K562 (cell line): ENCODE data around the gene PTPN9. TPM values are rescaled to one million over a fixed set of nuclear protein-coding genes. Genes with fewer than 3 reads are reported as not detected.

ENCODE experiments used
- ATAC-seq: fragments of 200-7000 bp; cut with Tn5 transposase; 3 replicates; pipeline ENCODE4 v1.9.1; 2020; ENCODE audit warnings: moderate library complexity
- BruUV-seq: library from RNA; stranded (reverse); fragments of 400-500 nt; replicated peaks from 2 replicates; lab custom pipeline; 2021; lab: Mats Ljungman, UMichigan
- CTCF ChIA-PET: fragments of 300-600 bp; formaldehyde crosslinking; extraction: SDS; loops from one replicate; lab custom pipeline; 2021; ENCODE audit warnings: low intra/inter-chr PET ratio; lab: Yijun Ruan, JAX
- POLR2A ChIA-PET: fragments of 300-600, 350-650 bp; sonication (Branson Sonifier 250); formaldehyde crosslinking; extraction: SDS; loops from one replicate; lab custom pipeline; 2021; ENCODE audit warnings: antibody characterized with exemption, inconsistent platforms; lab: Yijun Ruan, JAX
- DNase-seq, 4 experiments: peaks; one replicate each; pipeline versions ENCODE4 v3.0.0 to v3.0.0-alpha.2; 2011 to 2018; ENCODE audit warnings: low spot score in 3 of 4, mixed read lengths in 3 of 4; ENCODE audit errors: extremely low read depth in 1 of 4
- FAIRE-seq: peaks from 2 replicates; lab custom pipeline; 2011; peaks lifted over from hg19 to GRCh38; lab: Jason Lieb, UNC
- H2AFZ ChIP-seq: 2 replicates; pipeline ENCODE4 v1.6.0; 2011; ENCODE audit warnings: low read depth, low read length, control low read depth, inconsistent platforms
- H3K27ac ChIP-seq: fragments of 200-600 bp; 3 replicates; pipeline ENCODE4 v1.8.0; 2011; ENCODE audit warnings: low read depth, mild to moderate bottlenecking, control low read depth, inconsistent platforms, low read length, moderate library complexity, mixed read lengths; ENCODE audit errors: extremely low read depth
- H3K27me3 ChIP-seq, 2 experiments: fragments of 300-600 bp in 1 of 2; 2 replicates in 1 of 2; 3 replicates in 1 of 2; pipeline versions ENCODE4 v1.6.0 to v1.8.0; 2011; ENCODE audit warnings: inconsistent platforms in 2 of 2, low read length in 2 of 2, mild to moderate bottlenecking in 1 of 2, mixed read lengths in 1 of 2, moderate library complexity in 1 of 2; ENCODE audit not compliant: control insufficient read depth in 2 of 2, insufficient read depth in 2 of 2
- H3K36me3 ChIP-seq: fragments of 300-600 bp; 3 replicates; pipeline ENCODE4 v1.8.0; 2011; ENCODE audit warnings: mild to moderate bottlenecking, low read length, inconsistent platforms; ENCODE audit not compliant: control insufficient read depth, insufficient read depth
- H3K4me1 ChIP-seq, 2 experiments: fragments of 200-600 bp in 1 of 2; replicated peaks in 1 of 2; 2 replicates in 1 of 2; 3 replicates in 1 of 2; pipeline versions ENCODE4 v1.5.1 to v1.8.0; 2011; ENCODE audit warnings: inconsistent platforms in 2 of 2, low read length in 2 of 2, mild to moderate bottlenecking in 1 of 2, mixed read lengths in 1 of 2, moderate library complexity in 1 of 2; ENCODE audit not compliant: control insufficient read depth in 2 of 2, insufficient read depth in 2 of 2
- H3K4me2 ChIP-seq: 2 replicates; pipeline ENCODE4 v1.6.1; 2011; ENCODE audit warnings: low read length, control low read depth, inconsistent platforms, mixed read lengths; ENCODE audit not compliant: insufficient read depth
- H3K4me3 ChIP-seq: fragments of 200-600 bp; sonication (generic), shearing (Covaris generic); 2 replicates; pipeline ENCODE4 v1.5.1; 2016; ENCODE audit warnings: control low read depth, inconsistent platforms
- H3K79me2 ChIP-seq: fragments of 200-600 bp; 3 replicates; pipeline ENCODE4 v1.8.0; 2011; ENCODE audit warnings: low read length, inconsistent platforms; ENCODE audit not compliant: control insufficient read depth, insufficient read depth
- H3K9ac ChIP-seq, 2 experiments: 2 replicates each; pipeline versions ENCODE4 v1.6.0 to v1.6.1; 2011; ENCODE audit warnings: low read depth in 2 of 2, low read length in 2 of 2, control low read depth in 1 of 2, inconsistent platforms in 1 of 2, mild to moderate bottlenecking in 1 of 2, mixed read lengths in 1 of 2; ENCODE audit not compliant: insufficient read depth in 1 of 2
- H3K9me1 ChIP-seq: one replicate; pipeline ENCODE4 v1.6.0; 2011; ENCODE audit warnings: inconsistent platforms, mild to moderate bottlenecking, low read length, moderate library complexity; ENCODE audit not compliant: control insufficient read depth, insufficient read depth
- H3K9me3 ChIP-seq: replicated peaks from 2 replicates; pipeline ENCODE4 v1.5.1; 2011; ENCODE audit warnings: low read depth, low read length, inconsistent platforms; ENCODE audit not compliant: control insufficient read depth, insufficient read depth
- H4K20me1 ChIP-seq: replicated peaks from 2 replicates; pipeline ENCODE4 v1.6.1; 2011; ENCODE audit warnings: low read length, inconsistent platforms, mixed read lengths; ENCODE audit not compliant: control insufficient read depth, insufficient read depth
- ATF3 ChIP-seq, 2 experiments: fragments of 450-650 bp in 1 of 2; sonication (generic) in 1 of 2; formaldehyde crosslinking in 1 of 2; IDR thresholded peaks in 1 of 2; conservative IDR thresholded peaks in 1 of 2; 2 replicates each; pipeline versions ENCODE4 v1.6.1 to v1.8.1; 2016 to 2023; ENCODE audit warnings: mild to moderate bottlenecking in 2 of 2, moderate library complexity in 2 of 2, inconsistent platforms in 1 of 2, missing genetic modification reagents in 1 of 2
- CTCFL ChIP-seq: IDR thresholded peaks from 2 replicates; pipeline ENCODE4 v1.6.1; 2011; ENCODE audit warnings: borderline replicate concordance, low read depth, mild to moderate bottlenecking, moderate library complexity, low read length; ENCODE audit not compliant: insufficient read depth, poor library complexity, severe bottlenecking
- ETV1 ChIP-seq: fragments of 450-650 bp; conservative IDR thresholded peaks from 2 replicates; pipeline ENCODE4 v1.6.1; 2016; ENCODE audit warnings: missing genetic modification characterization, control low read depth, low read depth, missing compliant biosample characterization
- GABPA ChIP-seq: fragments of 200-800 bp; sonication (Bioruptor generic); conservative IDR thresholded peaks from 2 replicates; pipeline ENCODE4 v1.6.1; 2016; ENCODE audit warnings: low read depth, missing genetic modification characterization, missing compliant biosample characterization
- HDAC1 ChIP-seq, 2 experiments: fragments of 450-650 bp; IDR thresholded peaks; 2 replicates each; pipeline ENCODE4 v1.6.1; 2016 to 2017; ENCODE audit warnings: inconsistent platforms in 1 of 2, mild to moderate bottlenecking in 1 of 2, moderate library complexity in 1 of 2
- HDGF ChIP-seq: fragments of 450-650 bp; IDR thresholded peaks from 2 replicates; pipeline ENCODE4 v1.6.1; 2016
- HNRNPLL ChIP-seq: fragments of 200-400 bp; formaldehyde crosslinking; IDR thresholded peaks from 2 replicates; pipeline ENCODE4 v1.6.1; 2017; ENCODE audit warnings: low read length, low read depth, mild to moderate bottlenecking; ENCODE audit not compliant: poor library complexity, severe bottlenecking
- KLF1 ChIP-seq: fragments of 450-650 bp; IDR thresholded peaks from 2 replicates; pipeline ENCODE4 v1.6.1; 2016; ENCODE audit warnings: missing genetic modification characterization, missing compliant biosample characterization
- SREBF2 ChIP-seq: sonication (generic); formaldehyde crosslinking; IDR thresholded peaks from 2 replicates; pipeline ENCODE4 v1.4.0; 2020; ENCODE audit warnings: mild to moderate bottlenecking, missing genetic modification reagents
- WHSC1 ChIP-seq: IDR thresholded peaks from one replicate; pipeline ENCODE4 v1.6.1; 2012; ENCODE audit warnings: low read length, control low read depth, inconsistent platforms
- ZBTB1 ChIP-seq: sonication (generic); formaldehyde crosslinking; IDR thresholded peaks from 2 replicates; pipeline ENCODE4 v1.8.1; 2023; ENCODE audit warnings: missing genetic modification reagents, low read depth, mild to moderate bottlenecking, borderline replicate concordance
- ZNF507 ChIP-seq: conservative IDR thresholded peaks from 2 replicates; pipeline ENCODE4 v1.6.1; 2017; ENCODE audit warnings: missing genetic modification characterization, missing compliant biosample characterization
- ZNF551 ChIP-seq: fragments of 250-450 bp; sonication (Bioruptor Pico); IDR thresholded peaks from 2 replicates; pipeline ENCODE4 v1.5.0; 2021; ENCODE audit warnings: mild to moderate bottlenecking, moderate library complexity
- ZZZ3 ChIP-seq: fragments of 450-650 bp; IDR thresholded peaks from 2 replicates; pipeline ENCODE4 v1.6.1; 2016; ENCODE audit warnings: antibody characterized with exemption, mild to moderate bottlenecking, moderate library complexity
- WGBS: fragments of 100-300 bp; shearing (Covaris generic); methylation state at CpG from one replicate; pipeline ENCODE4 v1.1.6; 2016; ENCODE audit warnings: low coverage, mixed read lengths; ENCODE audit not compliant: insufficient coverage; ENCODE audit errors: missing lambda C conversion rate; 5-methylcytosine and 5-hydroxymethylcytosine counted together
- in situ Hi-C: fragments of 300-500 bp; cut with MboI; formaldehyde crosslinking; loops from 4 replicates; pipeline ENCODE4 v1.15.0; 2018; ENCODE audit warnings: inconsistent platforms, mixed read lengths
- intact Hi-C: fragments of 100-400 bp; cut with micrococcal nuclease; formaldehyde crosslinking; loops from 2 replicates; pipeline ENCODE4 v1.14.2; 2022
- polyA plus RNA-seq, 8 experiments: library from polyadenylated mRNA; depleted of rRNA in 4 of 8; stranded (reverse) in 5 of 8; unstranded in 3 of 8; fragments of >200 nt; fragmentation: Nextera tagmentation in 2 of 8; fragmentation: Illumina TruSeq in 1 of 8; extraction: Ambion mirVana in 2 of 8; extraction: Trizol in 1 of 8; gene quantifications; 2 replicates each; pipeline versions ENCODE4 v1.2.1 to v1.2.3, GENCODE V29; 2011 to 2014; ENCODE audit warnings: inconsistent platforms in 1 of 8, missing spikeins in 1 of 8
- total RNA-seq, 7 experiments: library from RNA; depleted of rRNA in 6 of 7; stranded (reverse); fragments of >200 nt in 6 of 7; fragmentation: Illumina TruSeq in 2 of 7; extraction: Trizol in 2 of 7; gene quantifications; 2 replicates each; pipeline versions ENCODE4 v1.2.1 to v1.2.3, GENCODE V29; 2011 to 2021; ENCODE audit warnings: low replicate concordance in 1 of 7
- TF ChIP-seq, protein P1 (sequence below): sonication (generic); formaldehyde crosslinking; IDR thresholded peaks from 2 replicates; pipeline ENCODE4 v1.8.1; 2022; ENCODE audit warnings: missing genetic modification reagents

Gene PTPN9
- total and polyA plus RNA-seq, 9 of the 15 experiments (the other 6 are each of a cell fraction or from before 2014, with no cell fraction given) = 5.0 to 24.0 (median 14.2) TPM

DNA sequence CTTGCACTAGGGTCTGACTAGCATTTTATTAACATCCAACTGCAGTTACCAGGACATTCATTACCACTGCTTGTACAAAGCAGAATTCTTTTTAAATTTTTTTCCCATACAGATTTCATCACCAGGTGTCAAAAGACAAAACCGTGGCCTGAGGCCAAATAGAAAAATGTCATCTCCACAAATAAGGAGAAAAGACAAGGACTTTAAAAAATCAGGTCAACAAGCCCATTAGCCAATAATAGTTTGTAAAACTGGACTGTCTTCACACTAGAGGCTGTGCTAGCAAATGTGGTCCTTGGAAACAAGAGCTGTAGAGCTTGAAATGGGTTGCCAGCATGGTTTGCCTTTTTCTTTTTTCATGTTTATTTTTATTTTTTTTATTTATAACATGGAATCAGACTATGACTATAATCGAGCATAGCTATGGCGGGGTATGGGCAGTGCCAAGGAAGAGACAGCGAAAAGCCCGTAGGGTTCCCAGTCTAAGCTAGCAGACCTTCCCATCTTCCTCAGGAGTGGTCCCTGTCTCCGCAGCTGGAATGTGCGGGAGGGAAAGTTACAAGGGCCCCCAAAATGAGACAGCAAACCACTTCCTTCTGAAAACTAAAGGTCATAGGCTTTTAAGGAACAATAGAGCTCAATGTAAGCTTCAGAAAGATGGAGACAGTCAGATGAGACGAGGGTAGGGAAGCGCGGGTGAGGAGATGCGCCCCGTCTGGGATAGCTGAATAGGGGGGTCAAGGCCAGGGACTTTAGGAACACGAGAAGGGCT is 1.5 kb downstream of the PTPN9 start:
- intact Hi-C loops = loop anchor here (5.0 kb wide), 2 partner anchors 50 to 125 kb away; partner anchors contain the start of genes SIN3A and SNUPN
- in situ Hi-C loops = no loop called here
- Histone ChIP-seq H3K79me2 (peaks cover 50% of the 10 kb centered on the region), H3K27me3 (no peaks in the 10 kb centered on the region), H3K4me1 (peaks cover 17 to 18% of the 10 kb centered on the region in 2 experiments; a peak in 4 of 5 replicates), H3K4me2 (peak overlapping the region; percentile 73), H3K9me1 (peaks cover 5% of the 10 kb centered on the region), H3K27ac (peak overlapping the region; percentile 95), H3K36me3 (0 out of 3 replicates have a peak, but pooled peaks cover 5% of the 10 kb centered on the region), H2AFZ (no peak overlapping the region; the same call in 1 of the 2 replicates), H3K9ac (peak overlapping the region; percentile 93 to 99; a peak in 3 of 4 replicates), H4K20me1 (no peaks in the 10 kb centered on the region), H3K9me3 (no peaks in the 10 kb centered on the region), H3K4me3 (peak overlapping the region; percentile 96)
- peak; percentile 29 for FAIRE-seq
- CTCF ChIA-PET = no interaction called here
- peak; percentile 19 for ATAC-seq
- no peak for DNase-seq
- 11% methylated on average over 13 of the region's 13 CpGs for WGBS
- BruUV-seq = TSS peak; percentile 57
- POLR2A ChIA-PET = interaction anchor here (0.8 to 1.9 kb wide), 8 partner anchors 12 to 230 kb away, joined by 3 to 6 read pairs (median 4); partner anchors contain the start of genes NEIL1 and SNUPN
- TF ChIP-seq WHSC1 = no peak
- TF ChIP-seq, protein P1, sequence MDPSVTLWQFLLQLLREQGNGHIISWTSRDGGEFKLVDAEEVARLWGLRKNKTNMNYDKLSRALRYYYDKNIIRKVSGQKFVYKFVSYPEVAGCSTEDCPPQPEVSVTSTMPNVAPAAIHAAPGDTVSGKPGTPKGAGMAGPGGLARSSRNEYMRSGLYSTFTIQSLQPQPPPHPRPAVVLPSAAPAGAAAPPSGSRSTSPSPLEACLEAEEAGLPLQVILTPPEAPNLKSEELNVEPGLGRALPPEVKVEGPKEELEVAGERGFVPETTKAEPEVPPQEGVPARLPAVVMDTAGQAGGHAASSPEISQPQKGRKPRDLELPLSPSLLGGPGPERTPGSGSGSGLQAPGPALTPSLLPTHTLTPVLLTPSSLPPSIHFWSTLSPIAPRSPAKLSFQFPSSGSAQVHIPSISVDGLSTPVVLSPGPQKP (CRISPR knock-in tag) = no peak
- TF ChIP-seq HNRNPLL = no peak
- TF ChIP-seq KLF1 (tag) = no peak
- TF ChIP-seq ZZZ3 = no peak
- TF ChIP-seq GABPA (tag) = 0 out of 2 replicates have a peak, but pooled peaks have one; percentile 5
- TF ChIP-seq SREBF2 (CRISPR knock-in tag) = no peak
- TF ChIP-seq ZNF507 (tag) = no peak
- TF ChIP-seq HDAC1 (IDR thresholded peaks at IDR 0.05) = no peak
- TF ChIP-seq CTCFL = no peak
- TF ChIP-seq ZNF551 = no peak
- TF ChIP-seq ZBTB1 = 0 out of 2 replicates have a peak, but pooled peaks have one; percentile 2
- TF ChIP-seq ETV1 (tag) = no peak
- no peak for TF ChIP-seq HDGF
- TF ChIP-seq ATF3 (IDR thresholded peaks at IDR 0.05) = peak; percentile 46; the same call in 1 of the 2 replicates
- TF ChIP-seq ATF3 (CRISPR knock-in tag; conservative IDR thresholded peaks at IDR 0.05) = no peak
